RWPE2 (cell line): ENCODE measurements around the gene PLSCR1.

Source experiments
- ATAC-seq: fragments of 200-7000 bp; cut with Tn5 transposase; 3 replicates; pipeline ENCODE4 v1.9.1; 2021; ENCODE audit warnings: low read depth
- DNase-seq: peaks from one replicate; pipeline ENCODE4 v3.0.0-alpha.2; 2020; ENCODE audit warnings: low spot score
- H3K27ac ChIP-seq: fragments of 450-650 bp; 2 replicates; pipeline ENCODE4 v1.5.1; 2017; ENCODE audit warnings: mild to moderate bottlenecking; ENCODE audit not compliant: poor library complexity, severe bottlenecking
- H3K27me3 ChIP-seq: fragments of 250-450 bp; sonication (Bioruptor Pico); 2 replicates; pipeline ENCODE4 v1.5.1; 2021; ENCODE audit warnings: mild to moderate bottlenecking, moderate library complexity; ENCODE audit not compliant: insufficient read depth, poor library complexity, severe bottlenecking
- H3K36me3 ChIP-seq: fragments of 250-450 bp; sonication (Bioruptor Pico); 2 replicates; pipeline ENCODE4 v1.5.1; 2020; ENCODE audit warnings: low read depth, mild to moderate bottlenecking, moderate library complexity
- H3K4me1 ChIP-seq: fragments of 250-450 bp; sonication (Bioruptor Pico); 2 replicates; pipeline ENCODE4 v1.5.1; 2021; ENCODE audit warnings: mild to moderate bottlenecking, moderate library complexity; ENCODE audit not compliant: insufficient read depth, poor library complexity, severe bottlenecking
- H3K4me3 ChIP-seq: fragments of 250-450 bp; sonication (Bioruptor Pico); 2 replicates; pipeline ENCODE4 v1.5.1; 2021; ENCODE audit warnings: mild to moderate bottlenecking, moderate library complexity; ENCODE audit not compliant: severe bottlenecking
- H3K9me3 ChIP-seq: fragments of 250-450 bp; sonication (Bioruptor Pico); 2 replicates; pipeline ENCODE4 v1.5.1; 2021; ENCODE audit warnings: mild to moderate bottlenecking, moderate library complexity; ENCODE audit not compliant: severe bottlenecking
- TF ChIP-seq, protein P1 (sequence below): fragments of 450-650 bp; IDR thresholded peaks from one replicate; pipeline ENCODE4 v1.5.1; 2017; ENCODE audit warnings: mild to moderate bottlenecking, moderate library complexity; ENCODE audit not compliant: poor library complexity, severe bottlenecking

The PLSCR1 gene

GRCh38 chr3:146560678-146561077, 16.3 kb upstream of the PLSCR1 start:
- H3K27me3 ChIP-seq: no peaks in the 10 kb centered on the region
- H3K4me3 ChIP-seq: no peak overlapping the region
- TF ChIP-seq, protein P1, sequence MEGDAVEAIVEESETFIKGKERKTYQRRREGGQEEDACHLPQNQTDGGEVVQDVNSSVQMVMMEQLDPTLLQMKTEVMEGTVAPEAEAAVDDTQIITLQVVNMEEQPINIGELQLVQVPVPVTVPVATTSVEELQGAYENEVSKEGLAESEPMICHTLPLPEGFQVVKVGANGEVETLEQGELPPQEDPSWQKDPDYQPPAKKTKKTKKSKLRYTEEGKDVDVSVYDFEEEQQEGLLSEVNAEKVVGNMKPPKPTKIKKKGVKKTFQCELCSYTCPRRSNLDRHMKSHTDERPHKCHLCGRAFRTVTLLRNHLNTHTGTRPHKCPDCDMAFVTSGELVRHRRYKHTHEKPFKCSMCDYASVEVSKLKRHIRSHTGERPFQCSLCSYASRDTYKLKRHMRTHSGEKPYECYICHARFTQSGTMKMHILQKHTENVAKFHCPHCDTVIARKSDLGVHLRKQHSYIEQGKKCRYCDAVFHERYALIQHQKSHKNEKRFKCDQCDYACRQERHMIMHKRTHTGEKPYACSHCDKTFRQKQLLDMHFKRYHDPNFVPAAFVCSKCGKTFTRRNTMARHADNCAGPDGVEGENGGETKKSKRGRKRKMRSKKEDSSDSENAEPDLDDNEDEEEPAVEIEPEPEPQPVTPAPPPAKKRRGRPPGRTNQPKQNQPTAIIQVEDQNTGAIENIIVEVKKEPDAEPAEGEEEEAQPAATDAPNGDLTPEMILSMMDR: no peak
- no peak for DNase-seq
- H3K36me3 ChIP-seq: no peaks in the 10 kb centered on the region
- no peak for ATAC-seq
- no peaks in the 10 kb centered on the region for H3K9me3 ChIP-seq
- no peaks in the 10 kb centered on the region for H3K4me1 ChIP-seq
- H3K27ac ChIP-seq: no peak overlapping the region

DNA sequence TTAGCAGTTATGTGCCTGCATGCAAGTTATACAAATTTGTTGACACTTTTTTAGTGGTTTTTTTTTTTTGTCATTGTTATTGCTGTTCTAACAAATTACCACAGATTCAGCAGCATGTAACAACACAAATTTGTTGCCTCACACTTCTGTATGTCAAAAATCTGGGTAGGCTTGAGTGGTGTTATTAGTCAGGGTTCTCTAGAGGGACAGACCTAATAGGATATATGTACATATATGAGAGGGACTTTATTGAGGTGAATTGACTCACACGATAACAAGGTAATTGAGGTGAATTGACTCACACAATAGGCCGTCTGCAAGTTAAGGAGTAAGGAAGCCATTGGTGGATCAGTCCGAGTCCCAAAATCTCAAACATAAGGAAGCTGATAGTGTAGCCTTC, 15.0 kb upstream of the PLSCR1 start:
- ATAC-seq (no peak), DNase-seq (no peak)
- TF ChIP-seq, protein P1: no peak
- no peak overlapping the region for H3K27ac ChIP-seq
- no peaks in the 10 kb centered on the region for H3K4me1 ChIP-seq
- no peak overlapping the region for H3K4me3 ChIP-seq
- H3K27me3 ChIP-seq: no peaks in the 10 kb centered on the region
- no peaks in the 10 kb centered on the region for H3K9me3 ChIP-seq
- no peaks in the 10 kb centered on the region for H3K36me3 ChIP-seq

DNA sequence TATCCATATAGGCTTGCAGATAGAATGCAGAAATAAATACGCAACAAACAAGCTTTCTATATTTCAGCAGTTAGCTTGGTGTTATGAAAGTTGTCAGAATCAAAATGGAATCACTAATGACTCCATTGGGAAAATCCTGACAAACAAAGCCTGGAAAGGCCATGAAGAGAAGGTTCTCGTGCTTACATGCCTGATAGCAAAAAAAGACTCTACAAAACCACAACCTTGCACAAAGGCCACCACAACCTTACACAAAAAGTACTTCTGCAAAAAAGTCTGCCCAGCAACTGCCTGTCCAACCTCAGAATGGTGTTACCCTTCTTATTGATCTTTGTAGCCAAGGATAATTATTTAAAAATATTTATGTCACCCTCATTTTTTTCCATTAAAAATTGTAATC, 14.4 kb upstream of the PLSCR1 start:
- no peaks in the 10 kb centered on the region for H3K4me1 ChIP-seq
- no peaks in the 10 kb centered on the region for H3K27me3 ChIP-seq
- no peaks in the 10 kb centered on the region for H3K9me3 ChIP-seq
- TF ChIP-seq, protein P1: no peak
- no peak overlapping the region for H3K4me3 ChIP-seq
- DNase-seq: no peak
- H3K36me3 ChIP-seq: no peaks in the 10 kb centered on the region
- no peak overlapping the region for H3K27ac ChIP-seq
- ATAC-seq: no peak

DNA sequence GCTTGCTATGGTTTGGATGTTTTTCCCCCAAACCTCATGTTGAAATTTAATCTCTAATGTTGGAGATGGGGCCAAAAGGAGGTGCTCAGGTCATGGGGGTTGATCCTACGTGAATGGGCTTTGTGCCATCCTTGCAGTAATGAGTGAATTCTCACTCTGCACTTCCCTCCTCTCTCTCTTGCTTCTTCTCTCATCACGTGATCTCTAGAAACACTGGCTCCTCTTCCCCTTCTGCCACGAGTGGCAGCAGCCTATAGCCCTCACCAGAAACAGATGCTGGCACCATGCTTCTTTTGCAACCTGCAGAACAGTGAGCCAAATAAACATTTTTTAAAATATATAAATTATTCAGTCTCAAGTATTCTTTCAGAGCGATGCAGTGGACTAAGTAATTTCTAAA, 13.3 kb upstream of the PLSCR1 start:
- TF ChIP-seq, protein P1: no peak
- Histone ChIP-seq H3K4me3 (no peak overlapping the region), H3K9me3 (no peaks in the 10 kb centered on the region), H3K4me1 (no peaks in the 10 kb centered on the region), H3K27ac (no peak overlapping the region), H3K36me3 (no peaks in the 10 kb centered on the region), H3K27me3 (no peaks in the 10 kb centered on the region)
- ATAC-seq (no peak), DNase-seq (no peak)

GRCh38 chr3:146555311-146555710, 10.9 kb upstream of the PLSCR1 start:
- Histone ChIP-seq H3K27me3 (no peaks in the 10 kb centered on the region), H3K36me3 (no peaks in the 10 kb centered on the region), H3K4me1 (peaks cover 12% of the 10 kb centered on the region), H3K9me3 (no peaks in the 10 kb centered on the region), H3K4me3 (no peak overlapping the region), H3K27ac (no peak overlapping the region)
- DNase-seq: no peak
- TF ChIP-seq, protein P1: no peak
- ATAC-seq: no peak
